LNCaP clone FGC (cell line): ENCODE measurements around the gene ZSCAN5A.

ENCODE experiments used
- DNase-seq: peaks from one replicate; pipeline ENCODE4 v3.0.0-alpha.2; 2011; ENCODE audit warnings: low read depth
- H3K4me3 ChIP-seq: 2 replicates; pipeline ENCODE4 v1.5.1; 2011; ENCODE audit warnings: mild to moderate bottlenecking, low read depth, low read length, control low read depth
- TF ChIP-seq, protein P1 (sequence below): IDR thresholded peaks from 2 replicates; pipeline ENCODE4 v1.5.1; 2012; ENCODE audit warnings: mild to moderate bottlenecking; ENCODE audit not compliant: control insufficient read depth, insufficient read depth; ENCODE audit errors: extremely low read depth

The ZSCAN5A gene

DNA sequence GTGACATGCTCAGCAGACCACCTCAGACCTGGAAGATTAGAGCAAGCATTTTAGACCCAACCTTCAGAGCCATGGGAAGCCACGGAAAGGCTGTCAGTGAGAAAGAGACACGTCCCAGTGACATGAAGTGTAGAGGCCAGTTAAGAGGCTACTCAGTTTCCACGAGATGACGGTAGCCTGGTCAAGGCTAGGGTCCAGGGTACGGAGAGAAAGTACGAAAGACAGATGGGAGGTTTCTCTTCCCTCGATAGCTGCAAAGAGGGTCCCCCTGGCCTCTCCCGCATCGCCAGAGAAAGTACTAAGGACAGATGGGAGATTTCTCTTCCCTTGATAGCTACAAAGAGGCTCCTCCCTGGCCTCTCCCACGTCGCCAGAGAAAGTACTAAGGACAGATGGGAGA lies 8.6 kb downstream of the ZSCAN5A start:
- DNase-seq, result no peak
- TF ChIP-seq, protein P1, sequence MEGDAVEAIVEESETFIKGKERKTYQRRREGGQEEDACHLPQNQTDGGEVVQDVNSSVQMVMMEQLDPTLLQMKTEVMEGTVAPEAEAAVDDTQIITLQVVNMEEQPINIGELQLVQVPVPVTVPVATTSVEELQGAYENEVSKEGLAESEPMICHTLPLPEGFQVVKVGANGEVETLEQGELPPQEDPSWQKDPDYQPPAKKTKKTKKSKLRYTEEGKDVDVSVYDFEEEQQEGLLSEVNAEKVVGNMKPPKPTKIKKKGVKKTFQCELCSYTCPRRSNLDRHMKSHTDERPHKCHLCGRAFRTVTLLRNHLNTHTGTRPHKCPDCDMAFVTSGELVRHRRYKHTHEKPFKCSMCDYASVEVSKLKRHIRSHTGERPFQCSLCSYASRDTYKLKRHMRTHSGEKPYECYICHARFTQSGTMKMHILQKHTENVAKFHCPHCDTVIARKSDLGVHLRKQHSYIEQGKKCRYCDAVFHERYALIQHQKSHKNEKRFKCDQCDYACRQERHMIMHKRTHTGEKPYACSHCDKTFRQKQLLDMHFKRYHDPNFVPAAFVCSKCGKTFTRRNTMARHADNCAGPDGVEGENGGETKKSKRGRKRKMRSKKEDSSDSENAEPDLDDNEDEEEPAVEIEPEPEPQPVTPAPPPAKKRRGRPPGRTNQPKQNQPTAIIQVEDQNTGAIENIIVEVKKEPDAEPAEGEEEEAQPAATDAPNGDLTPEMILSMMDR, result no peak
- H3K4me3 ChIP-seq, result no peak overlapping the region

DNA sequence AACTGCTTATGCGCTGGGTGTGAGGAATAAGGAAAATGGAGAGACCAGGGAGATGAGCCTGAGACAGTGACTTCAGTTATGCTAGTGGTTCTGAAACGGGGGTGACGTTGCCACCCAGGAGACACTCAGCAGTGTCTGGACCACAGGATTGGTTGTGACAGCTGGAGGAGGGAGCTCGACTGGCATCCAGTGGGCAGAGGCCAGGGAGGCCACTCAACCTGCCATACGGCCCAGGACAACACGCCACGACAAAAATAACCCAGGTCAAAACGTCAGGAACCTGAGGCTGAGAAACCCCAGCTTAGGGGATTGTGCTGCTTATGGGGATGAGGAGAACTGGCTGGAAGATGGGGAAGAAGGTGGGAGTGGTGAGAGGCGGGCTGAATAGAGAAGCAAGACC lies 10.4 kb downstream of the ZSCAN5A start:
- H3K4me3 ChIP-seq, result no peak overlapping the region
- TF ChIP-seq, protein P1, result no peak
- no peak for DNase-seq

GRCh38 chr19:56301886-56302620 lies 12.6 kb downstream of the ZSCAN5A start:
- DNase-seq, result no peak
- TF ChIP-seq, protein P1, result no peak
- H3K4me3 ChIP-seq, result no peak overlapping the region

DNA sequence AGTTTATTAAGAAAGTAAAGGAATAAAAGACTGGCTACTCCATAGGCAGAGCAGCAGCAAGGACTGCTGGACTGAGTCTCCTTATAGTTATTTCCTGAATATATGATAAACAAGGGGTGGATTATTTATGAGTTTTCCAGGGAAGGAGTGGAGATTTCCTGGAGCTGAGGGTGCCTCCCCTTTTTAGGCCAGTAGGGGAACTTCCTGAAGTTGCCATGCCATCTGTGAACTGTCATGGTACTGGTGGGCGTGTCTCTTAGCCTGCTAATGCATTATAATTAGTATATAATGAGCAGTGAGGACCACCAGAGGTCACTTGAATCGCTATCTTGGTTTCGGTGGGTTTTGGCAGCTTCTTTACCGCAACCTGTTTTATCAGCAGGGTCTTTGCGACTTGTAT lies 13.5 kb downstream of the ZSCAN5A start:
- TF ChIP-seq, protein P1, result no peak
- DNase-seq, result no peak
- H3K4me3 ChIP-seq, result no peak overlapping the region

DNA sequence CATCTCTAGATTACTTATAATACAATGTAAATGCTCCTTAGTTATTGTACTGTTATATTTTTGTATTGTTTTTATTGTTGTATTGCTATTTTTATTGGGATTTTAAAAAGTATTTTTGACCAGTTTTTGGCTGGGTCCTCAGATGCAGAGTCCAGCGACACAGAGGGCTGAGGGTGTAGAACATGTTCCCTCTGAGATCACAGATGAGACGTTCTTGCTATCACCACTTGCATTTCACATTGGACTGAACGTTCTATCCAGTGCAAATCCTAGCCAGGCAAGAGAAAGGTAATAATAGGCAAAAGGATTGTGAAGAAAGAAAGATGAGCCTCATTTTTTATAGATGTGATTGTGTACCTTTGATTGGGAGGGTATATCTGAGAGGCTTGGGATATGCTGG lies 15.0 kb downstream of the ZSCAN5A start:
- H3K4me3 ChIP-seq, result no peak overlapping the region
- no peak for DNase-seq
- TF ChIP-seq, protein P1, result no peak

DNA sequence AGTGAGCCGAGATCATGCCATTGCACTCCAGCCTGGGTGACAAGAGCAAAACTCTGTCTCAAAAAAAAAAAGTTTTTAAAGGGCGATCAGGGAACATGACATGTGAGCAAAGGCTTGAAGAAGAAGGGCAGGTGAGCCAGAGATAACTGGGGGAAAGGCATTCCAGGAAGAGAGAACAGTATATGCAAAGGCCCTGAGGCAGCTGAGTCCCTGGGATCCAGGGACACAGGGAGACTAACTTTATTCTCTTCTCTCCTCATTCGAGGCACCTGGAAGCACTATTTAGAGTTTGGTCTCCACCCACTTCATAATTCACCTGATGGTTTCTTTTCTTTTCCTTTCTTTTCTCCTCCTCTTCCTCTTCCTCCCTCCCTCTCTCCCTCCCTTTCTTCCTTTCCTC lies 17.6 kb downstream of the ZSCAN5A start:
- no peak overlapping the region for H3K4me3 ChIP-seq
- TF ChIP-seq, protein P1, result no peak
- DNase-seq, result no peak
